IPS-18a (cell line): ENCODE results near the gene NRCAM.
"Not testable (repeated sequence)": the region's sequence is repeated elsewhere in the genome, so short reads cannot be mapped to it uniquely, and the experiment has no call there.

Experiments used
- H3K27ac ChIP-seq: one replicate; pipeline ENCODE4 v1.5.1; 2013; ENCODE audit warnings: low read length
- H3K27me3 ChIP-seq: one replicate; pipeline ENCODE4 v1.6.1; 2013; ENCODE audit warnings: mild to moderate bottlenecking, low read length; ENCODE audit not compliant: control insufficient read depth, insufficient read depth
- H3K36me3 ChIP-seq: one replicate; pipeline ENCODE4 v1.6.1; 2013; ENCODE audit warnings: low read depth, low read length; ENCODE audit not compliant: control insufficient read depth
- H3K4me1 ChIP-seq: one replicate; pipeline ENCODE4 v1.6.1; 2013; ENCODE audit warnings: low read depth, low read length; ENCODE audit not compliant: control insufficient read depth
- H3K4me3 ChIP-seq: one replicate; pipeline ENCODE4 v1.5.1; 2013; ENCODE audit warnings: low read length
- H3K9ac ChIP-seq: one replicate; pipeline ENCODE4 v1.6.1; 2013; ENCODE audit warnings: mild to moderate bottlenecking, low read length, moderate library complexity
- H3K9me3 ChIP-seq: one replicate; pipeline ENCODE4 v1.6.1; 2013; ENCODE audit warnings: low read depth, low read length; ENCODE audit not compliant: control insufficient read depth

NRCAM gene

DNA sequence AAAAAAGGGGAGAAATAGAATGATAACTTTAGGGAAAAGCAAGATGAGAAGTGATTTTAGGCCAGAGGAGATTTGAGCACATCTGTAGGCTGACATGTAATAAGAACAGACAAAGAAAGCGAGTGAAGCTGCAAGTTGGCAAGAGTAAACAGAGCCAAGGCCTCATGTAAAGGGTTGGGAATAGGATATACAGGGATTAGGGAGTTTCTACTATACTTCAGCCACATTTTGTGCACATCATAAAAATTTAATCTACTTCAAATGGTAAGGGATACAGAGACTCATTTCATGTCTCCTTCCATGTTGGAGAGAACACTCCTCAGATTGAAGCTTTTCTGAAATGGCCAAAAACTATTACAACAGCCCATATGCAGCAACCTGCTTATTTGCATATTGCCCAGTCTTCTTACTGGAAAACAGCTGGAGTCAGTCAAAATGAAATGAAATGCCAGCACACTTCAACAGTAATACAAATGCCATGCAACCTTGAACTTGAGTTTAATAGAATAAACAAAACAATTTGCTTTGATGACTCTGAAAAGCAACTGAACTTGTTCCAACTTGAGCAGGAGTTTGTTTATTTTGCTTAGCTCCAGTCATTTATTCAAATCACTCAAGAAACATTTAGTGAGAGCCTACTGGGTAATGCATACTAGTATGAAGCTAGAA lies 49.9 kb downstream of the NRCAM start:
- Histone ChIP-seq H3K4me3 (no peak overlapping the region), H3K27me3 (no peaks in the 10 kb centered on the region), H3K36me3 (no peaks in the 10 kb centered on the region), H3K4me1 (no peaks in the 10 kb centered on the region), H3K9me3 (no peaks in the 10 kb centered on the region), H3K27ac (no peak overlapping the region), H3K9ac (no peak overlapping the region)

DNA sequence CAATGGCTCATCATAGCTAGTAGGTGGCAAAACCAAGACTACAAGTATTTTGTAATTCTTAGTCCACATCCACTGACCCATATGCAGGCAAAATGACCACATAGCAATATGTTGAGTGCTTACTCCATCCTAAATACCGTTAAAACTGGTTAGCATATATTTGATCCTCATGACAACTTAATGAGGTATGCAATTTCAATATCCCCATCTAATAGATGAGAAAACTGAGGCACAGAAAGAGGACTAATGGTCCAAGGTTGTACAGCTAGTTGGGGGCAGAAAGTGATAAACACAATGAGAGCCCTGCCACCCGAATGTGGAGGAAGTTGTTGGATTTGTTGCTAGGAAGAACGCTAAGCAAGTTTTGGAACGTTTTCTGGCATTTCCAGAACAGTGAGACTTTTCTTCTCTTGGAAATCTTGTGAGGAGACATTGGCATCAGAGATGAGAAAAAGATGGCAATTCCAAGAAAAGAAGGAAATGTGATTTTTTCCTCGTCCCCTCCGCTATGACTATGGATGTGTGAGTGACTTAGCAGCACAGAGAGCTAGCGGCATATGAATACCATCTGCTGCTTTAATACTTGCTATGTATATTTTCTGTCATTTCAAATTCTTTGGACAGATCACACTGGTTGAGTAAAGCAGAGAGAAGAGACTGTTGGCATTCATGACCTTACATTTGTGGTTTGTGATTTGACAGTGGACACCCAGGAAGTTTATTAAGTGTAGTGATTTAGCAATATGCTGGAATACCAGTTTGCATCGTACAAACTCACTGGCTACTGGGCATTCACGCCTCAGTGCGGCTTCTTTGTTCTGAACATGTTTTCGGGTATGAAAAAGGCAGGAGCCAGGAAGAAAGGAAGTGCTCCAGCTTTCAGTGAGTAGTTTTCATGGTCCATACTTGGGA lies 51.5 kb downstream of the NRCAM start:
- Histone ChIP-seq H3K36me3 (no peaks in the 10 kb centered on the region), H3K9ac (no peak overlapping the region), H3K27me3 (no peaks in the 10 kb centered on the region), H3K9me3 (no peaks in the 10 kb centered on the region), H3K4me1 (no peaks in the 10 kb centered on the region), H3K4me3 (no peak overlapping the region), H3K27ac (no peak overlapping the region)

DNA sequence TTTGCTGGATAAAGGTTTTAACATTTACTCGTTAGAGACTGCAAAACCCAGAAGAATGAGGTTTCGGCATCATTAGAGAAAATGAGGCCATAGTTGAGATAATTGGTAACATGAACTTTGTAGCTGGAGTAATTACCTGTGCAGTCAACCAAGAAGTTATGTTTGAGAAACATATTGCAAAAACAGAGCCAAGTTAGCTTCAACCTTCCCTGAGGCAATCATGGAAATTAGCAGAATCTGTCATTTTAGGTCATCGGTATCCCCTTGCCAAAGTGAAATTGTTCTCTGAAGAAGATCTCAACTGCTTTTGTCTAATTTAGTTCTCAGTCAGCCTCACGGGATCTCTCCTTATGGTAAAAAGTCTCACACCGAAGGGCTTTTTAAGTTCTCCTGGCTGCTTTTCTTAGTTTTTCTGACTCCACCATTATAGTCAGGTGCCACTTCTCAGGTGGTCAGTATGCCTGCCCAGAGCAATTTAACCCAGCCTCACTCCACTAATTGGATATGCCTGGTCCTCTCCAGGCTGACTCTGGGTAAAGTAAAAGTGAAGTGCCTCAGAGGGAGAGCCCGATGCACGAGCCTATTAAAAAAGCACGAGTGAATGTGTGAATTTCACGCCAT lies 52.5 kb downstream of the NRCAM start:
- Histone ChIP-seq H3K9ac (no peak overlapping the region), H3K27me3 (no peaks in the 10 kb centered on the region), H3K27ac (no peak overlapping the region), H3K4me1 (no peaks in the 10 kb centered on the region), H3K9me3 (no peaks in the 10 kb centered on the region), H3K4me3 (no peak overlapping the region), H3K36me3 (no peaks in the 10 kb centered on the region)

DNA sequence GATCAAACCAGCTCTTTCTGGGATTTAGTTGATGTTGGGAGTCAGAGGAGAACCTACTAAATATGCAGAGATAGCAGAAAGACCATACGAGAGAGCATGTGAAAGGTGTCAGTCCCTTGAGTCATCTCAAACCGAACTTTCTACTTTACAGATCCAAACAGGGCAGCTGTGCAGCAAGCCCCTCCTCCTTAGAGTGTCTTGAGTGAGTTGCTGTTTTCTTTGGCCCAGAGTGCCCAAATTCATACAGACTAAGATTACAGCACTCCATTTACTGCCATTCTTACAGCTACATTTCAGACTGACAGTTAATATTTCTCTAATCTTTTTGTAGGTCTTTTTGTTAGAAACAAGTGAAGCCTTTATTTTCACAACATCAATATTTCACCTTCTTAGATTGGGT lies 53.4 kb downstream of the NRCAM start:
- no peaks in the 10 kb centered on the region for H3K36me3 ChIP-seq
- H3K9me3 ChIP-seq: no peaks in the 10 kb centered on the region
- H3K27ac ChIP-seq: no peak overlapping the region
- no peaks in the 10 kb centered on the region for H3K27me3 ChIP-seq
- H3K4me3 ChIP-seq: no peak overlapping the region
- no peak overlapping the region for H3K9ac ChIP-seq
- H3K4me1 ChIP-seq: no peaks in the 10 kb centered on the region

DNA sequence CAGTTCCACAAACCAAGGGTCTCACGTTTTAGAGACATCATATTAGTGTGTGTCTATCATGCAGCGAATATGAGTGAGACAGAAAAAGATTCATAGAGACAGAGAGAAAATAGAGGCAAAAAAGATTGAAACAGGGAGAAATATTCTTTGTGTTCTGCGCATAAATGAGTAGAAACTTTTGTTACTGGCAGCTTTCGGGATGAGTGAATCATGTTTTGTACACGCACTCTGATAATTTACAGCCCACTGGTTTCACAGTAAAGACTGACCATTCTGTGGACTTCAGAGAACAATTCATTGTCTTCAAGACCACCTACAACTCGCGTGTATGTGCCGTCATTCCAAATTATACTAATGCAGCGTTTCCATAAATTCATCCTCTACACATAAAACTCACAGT lies 60.2 kb downstream of the NRCAM start:
- Histone ChIP-seq H3K4me1 (no peaks in the 10 kb centered on the region), H3K27ac (no peak overlapping the region), H3K36me3 (no peaks in the 10 kb centered on the region), H3K9ac (no peak overlapping the region), H3K4me3 (no peak overlapping the region), H3K27me3 (no peaks in the 10 kb centered on the region), H3K9me3 (no peaks in the 10 kb centered on the region)

DNA sequence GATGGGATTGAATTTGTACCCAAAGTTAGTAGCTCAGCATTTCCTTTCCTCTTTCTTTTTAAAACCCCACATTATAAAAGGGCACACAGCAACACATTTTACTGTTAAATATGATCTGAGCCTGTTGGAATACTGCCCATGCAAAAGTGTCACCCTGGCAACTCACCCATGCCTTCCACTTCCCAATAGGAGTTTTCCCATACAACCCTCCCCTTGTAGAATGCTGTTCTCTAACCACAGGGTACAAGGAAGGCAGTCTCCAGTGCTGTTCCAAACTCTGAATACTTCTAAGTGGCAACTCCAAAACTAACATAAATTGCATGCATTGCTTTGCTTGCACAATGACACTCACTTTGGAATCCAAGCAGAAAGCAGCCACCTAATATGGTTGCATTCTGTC lies 60.8 kb downstream of the NRCAM start:
- Histone ChIP-seq H3K27me3 (no peaks in the 10 kb centered on the region), H3K27ac (no peak overlapping the region), H3K9me3 (no peaks in the 10 kb centered on the region), H3K4me1 (no peaks in the 10 kb centered on the region), H3K9ac (no peak overlapping the region), H3K36me3 (no peaks in the 10 kb centered on the region), H3K4me3 (no peak overlapping the region)

DNA sequence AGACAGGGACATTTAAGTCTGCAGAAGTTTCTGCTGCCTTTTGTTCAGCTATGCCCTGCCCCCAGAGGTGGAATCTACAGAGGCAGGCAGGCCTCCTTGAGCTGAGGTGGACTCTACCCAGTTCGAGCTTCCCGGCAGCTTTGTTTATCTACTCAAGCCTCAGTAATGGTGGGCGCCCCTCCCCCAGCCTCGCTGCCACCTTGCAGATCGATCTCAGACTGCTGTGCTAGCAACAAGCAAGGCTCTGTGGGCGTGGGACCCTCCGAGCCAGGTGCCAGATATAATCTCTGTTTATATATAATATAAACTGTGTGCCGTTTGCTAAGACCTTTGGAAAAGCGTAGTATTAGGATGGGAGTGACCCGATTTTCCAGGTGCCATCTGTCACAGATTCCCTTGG lies 63.1 kb downstream of the NRCAM start:
- H3K27me3 ChIP-seq, H3K9me3 ChIP-seq, H3K27ac ChIP-seq, H3K4me1 ChIP-seq, H3K4me3 ChIP-seq, H3K36me3 ChIP-seq, H3K9ac ChIP-seq: not testable (repeated sequence)

- not testable (repeated sequence) for H3K9me3 ChIP-seq, H3K27me3 ChIP-seq, H3K4me1 ChIP-seq, H3K27ac ChIP-seq, H3K4me3 ChIP-seq, H3K9ac ChIP-seq, H3K36me3 ChIP-seq
Measured at GRCh38 chr7:108387686-108388085, 68.5 kb downstream of the NRCAM start.

DNA sequence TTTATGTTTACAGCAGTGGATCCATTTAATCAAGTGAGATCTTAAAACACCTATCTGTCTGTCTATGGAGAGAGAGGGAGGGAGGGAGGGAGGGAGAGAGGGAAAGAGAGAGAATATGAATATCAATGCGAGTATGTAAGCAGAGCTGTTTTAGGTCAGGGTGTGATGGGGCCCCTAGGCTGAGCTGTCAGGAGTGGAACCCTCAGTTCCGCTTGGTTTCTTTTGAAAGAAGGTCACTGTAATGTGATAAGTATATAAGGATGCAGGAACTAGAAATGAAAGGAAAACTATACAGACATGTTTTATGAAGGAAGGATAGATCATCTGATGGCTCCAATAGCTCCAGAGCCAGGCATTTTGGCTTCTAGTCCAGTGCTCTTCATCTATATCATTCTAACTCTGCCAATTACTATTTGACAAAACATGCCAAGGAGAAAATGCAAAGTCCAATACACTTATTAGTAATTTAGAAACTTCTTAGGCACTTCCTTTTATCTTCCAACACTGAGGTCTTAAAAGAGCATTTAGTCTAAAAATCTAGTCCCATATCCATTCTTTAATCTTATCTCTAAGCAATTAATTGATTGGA lies 70.3 kb downstream of the NRCAM start:
- Histone ChIP-seq H3K4me1 (no peaks in the 10 kb centered on the region), H3K9ac (no peak overlapping the region), H3K27ac (no peak overlapping the region), H3K4me3 (no peak overlapping the region), H3K36me3 (no peaks in the 10 kb centered on the region), H3K27me3 (no peaks in the 10 kb centered on the region), H3K9me3 (no peaks in the 10 kb centered on the region)

- Histone ChIP-seq H3K27ac (no peak overlapping the region), H3K9me3 (no peaks in the 10 kb centered on the region), H3K9ac (no peak overlapping the region)
Measured at GRCh38 chr7:108384716-108385483, 71.3 kb downstream of the NRCAM start.

DNA sequence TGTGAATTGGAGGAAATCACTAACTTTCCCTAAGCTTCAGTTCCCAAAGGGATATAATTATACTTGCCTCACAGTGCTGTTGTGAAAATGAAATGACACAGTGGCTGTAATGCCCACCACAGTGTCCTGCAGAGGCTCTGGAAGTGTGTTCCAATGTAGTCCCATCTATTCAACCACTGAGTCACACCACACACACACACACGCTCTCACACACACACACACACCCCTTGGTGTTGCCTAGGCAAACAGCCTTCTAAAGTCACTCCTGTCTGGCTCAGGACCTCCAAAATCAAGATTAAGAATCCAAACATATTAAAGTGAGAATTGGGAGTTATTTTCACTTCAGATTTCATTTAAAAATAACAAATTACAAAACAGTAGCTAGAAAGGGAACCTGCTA lies 73.3 kb downstream of the NRCAM start:
- H3K27ac ChIP-seq: no peak overlapping the region
- H3K36me3 ChIP-seq: no peaks in the 10 kb centered on the region
- no peaks in the 10 kb centered on the region for H3K9me3 ChIP-seq
- no peak overlapping the region for H3K4me3 ChIP-seq
- H3K9ac ChIP-seq: no peak overlapping the region
- H3K4me1 ChIP-seq: no peaks in the 10 kb centered on the region
- no peaks in the 10 kb centered on the region for H3K27me3 ChIP-seq

More at GRCh38 chr7:108384716-108385483, 71.3 kb downstream of the NRCAM start:
- Histone ChIP-seq H3K27me3 (no peaks in the 10 kb centered on the region), H3K4me3 (no peak overlapping the region), H3K4me1 (no peaks in the 10 kb centered on the region), H3K36me3 (no peaks in the 10 kb centered on the region)
